ENCODE measurements around the gene ASTE1.
"Not testable (repeated sequence)": the region's sequence is repeated elsewhere in the genome, so short reads cannot be mapped to it uniquely, and the experiment has no call there.

The ASTE1 gene

DNA sequence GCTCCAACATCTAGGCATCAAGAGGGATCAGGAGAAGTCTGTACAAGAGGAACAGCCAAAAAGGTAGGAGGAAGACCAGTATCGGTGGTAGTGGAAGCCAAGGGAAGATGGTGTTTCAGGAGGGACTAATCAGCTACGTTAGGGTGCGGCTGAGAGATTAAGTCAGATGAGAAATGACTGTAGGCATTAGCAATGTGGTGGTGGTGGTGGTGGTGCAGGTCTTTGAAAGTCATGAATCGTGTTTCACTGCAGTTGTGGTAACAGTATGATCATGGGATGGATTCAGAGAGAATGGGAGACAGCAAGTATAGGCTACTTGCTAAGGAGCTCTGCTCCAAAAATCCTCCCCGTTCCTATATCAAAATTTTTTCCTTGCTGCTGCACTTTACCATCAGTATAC is 35.5 kb downstream of the ASTE1 start:
- no peak for DNase-seq
- TF ChIP-seq POLR2A (IDR thresholded peaks at IDR 0.05; ENCODE audit: low read length) (no peak), GATA1 (IDR thresholded peaks at IDR 0.05; ENCODE audit: low read depth, low read length) (no peak)

DNA sequence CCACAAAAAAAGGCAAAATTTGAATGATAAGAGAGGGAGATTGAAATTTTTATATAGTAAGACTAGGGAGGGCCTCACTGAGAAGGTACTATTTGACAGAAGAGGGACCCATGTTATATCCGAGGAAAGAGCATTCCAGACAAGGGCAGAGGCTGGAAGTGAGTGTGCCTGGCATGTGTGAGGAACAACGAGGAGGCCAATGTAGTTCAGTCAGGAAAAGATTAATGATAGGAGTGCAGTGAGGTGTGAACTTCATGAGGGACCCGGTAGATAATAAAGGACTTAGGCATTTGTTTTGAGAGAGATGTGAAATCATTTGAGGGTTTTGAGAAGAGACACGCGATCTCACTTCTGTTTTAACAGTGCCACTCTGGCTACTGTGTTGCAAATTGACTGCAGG is 36.3 kb downstream of the ASTE1 start:
- no peak for DNase-seq
- TF ChIP-seq GATA1 (IDR thresholded peaks at IDR 0.05; ENCODE audit: low read depth, low read length) (no peak), POLR2A (IDR thresholded peaks at IDR 0.05; ENCODE audit: low read length) (no peak)

DNA sequence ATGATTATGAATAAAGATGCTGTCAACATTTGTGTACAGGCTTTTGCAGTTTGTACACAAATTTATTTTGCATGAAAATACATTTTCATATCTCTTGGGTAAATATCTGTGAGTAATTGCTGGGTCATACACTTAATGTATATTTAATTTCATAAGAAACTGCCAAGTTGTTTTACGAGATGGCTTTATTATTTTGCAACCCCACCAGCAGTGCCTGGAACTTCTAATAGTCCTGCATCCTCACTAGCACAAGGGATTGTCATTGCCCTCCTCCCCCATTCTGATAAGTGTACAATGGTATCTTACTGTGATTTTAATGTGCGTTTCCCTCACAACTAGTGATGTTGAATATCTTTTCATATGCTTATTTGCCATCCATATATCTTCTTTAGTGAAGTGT is 45.2 kb downstream of the ASTE1 start:
- DNase-seq, result no peak
- TF ChIP-seq POLR2A (IDR thresholded peaks at IDR 0.05; ENCODE audit: low read length) (no peak), GATA1 (IDR thresholded peaks at IDR 0.05; ENCODE audit: low read depth, low read length) (no peak)

DNA sequence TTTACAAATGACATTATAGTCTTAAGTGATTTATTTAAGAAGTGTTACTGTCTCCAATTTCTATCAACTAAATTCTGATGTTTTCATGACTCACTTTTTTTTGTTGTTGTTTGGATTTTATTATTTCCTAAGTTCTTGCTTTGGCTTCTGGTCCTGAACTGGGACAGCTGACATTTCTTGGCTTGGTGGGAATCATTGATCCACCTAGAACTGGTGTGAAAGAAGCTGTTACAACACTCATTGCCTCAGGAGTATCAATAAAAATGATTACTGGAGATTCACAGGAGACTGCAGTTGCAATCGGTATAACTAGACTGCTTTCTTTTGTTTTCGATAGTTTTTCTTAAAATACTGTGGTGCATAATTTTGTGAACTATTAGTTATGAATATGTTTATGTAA is 47.5 kb downstream of the ASTE1 start:
- DNase-seq, result no peak
- TF ChIP-seq GATA1 (IDR thresholded peaks at IDR 0.05; ENCODE audit: low read depth, low read length) (no peak), POLR2A (IDR thresholded peaks at IDR 0.05; ENCODE audit: low read length) (no peak)

DNA sequence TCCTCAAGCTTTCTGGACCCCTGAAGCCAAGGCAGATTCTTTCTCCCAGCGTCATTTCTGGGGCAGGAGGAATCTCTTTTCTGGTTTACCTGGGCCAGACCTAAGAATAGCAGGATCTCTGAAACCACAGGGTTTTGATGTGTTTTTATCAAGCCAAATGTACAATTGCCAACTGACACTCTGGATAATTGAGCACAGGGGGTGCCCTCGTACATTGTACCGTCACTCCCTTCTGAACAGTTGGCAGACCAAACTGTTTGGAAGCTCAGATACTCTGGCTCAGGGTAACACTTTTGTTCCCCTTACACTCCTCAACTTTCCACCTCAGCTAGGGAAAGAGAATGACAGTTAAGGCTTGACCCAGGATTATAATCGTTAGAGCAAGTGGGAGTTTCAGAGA is 49.9 kb downstream of the ASTE1 start:
- no peak for DNase-seq
- TF ChIP-seq GATA1 (IDR thresholded peaks at IDR 0.05; ENCODE audit: low read depth, low read length) (no peak), POLR2A (IDR thresholded peaks at IDR 0.05; ENCODE audit: low read length) (no peak)

DNA sequence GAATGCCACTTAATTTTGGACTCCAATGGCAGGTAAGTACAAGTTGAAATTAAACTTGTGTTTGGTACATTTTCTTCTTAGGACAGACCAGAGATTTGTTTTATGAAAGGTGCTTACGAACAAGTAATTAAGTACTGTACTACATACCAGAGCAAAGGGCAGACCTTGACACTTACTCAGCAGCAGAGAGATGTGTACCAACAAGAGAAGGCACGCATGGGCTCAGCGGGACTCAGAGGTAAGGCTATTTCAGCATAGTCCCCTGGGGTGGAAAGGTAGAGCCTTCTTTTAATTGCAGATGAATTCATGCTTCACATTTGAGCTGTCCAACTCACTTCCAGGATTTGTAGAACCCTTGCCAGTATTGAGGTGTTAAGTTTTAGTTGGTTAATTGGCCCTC is 51.4 kb downstream of the ASTE1 start:
- DNase-seq, result no peak
- TF ChIP-seq POLR2A (IDR thresholded peaks at IDR 0.05; ENCODE audit: low read length), result no peak
- TF ChIP-seq GATA1 (IDR thresholded peaks at IDR 0.05; ENCODE audit: low read depth, low read length), result no peak

DNA sequence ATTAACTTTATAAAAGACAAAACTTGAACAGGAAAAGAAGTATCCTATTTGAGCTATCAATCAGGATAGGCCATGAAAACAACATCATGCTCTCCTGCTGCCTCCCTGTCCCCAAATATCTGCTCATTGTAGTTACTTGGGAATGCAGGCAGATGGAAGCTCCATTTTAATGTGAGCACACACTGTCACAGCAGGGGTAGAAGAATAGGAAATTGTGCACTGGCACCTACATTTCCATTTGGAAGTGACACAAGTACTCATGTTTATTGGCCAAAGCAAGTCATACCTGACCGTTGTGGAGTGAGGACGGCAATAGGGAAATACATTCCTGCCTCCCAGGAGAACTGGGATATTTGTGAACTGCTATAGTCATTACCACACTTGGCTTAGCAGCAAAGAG is 52.4 kb downstream of the ASTE1 start:
- no peak for DNase-seq
- TF ChIP-seq POLR2A (IDR thresholded peaks at IDR 0.05; ENCODE audit: low read length) (no peak), GATA1 (IDR thresholded peaks at IDR 0.05; ENCODE audit: low read depth, low read length) (no peak)

DNA sequence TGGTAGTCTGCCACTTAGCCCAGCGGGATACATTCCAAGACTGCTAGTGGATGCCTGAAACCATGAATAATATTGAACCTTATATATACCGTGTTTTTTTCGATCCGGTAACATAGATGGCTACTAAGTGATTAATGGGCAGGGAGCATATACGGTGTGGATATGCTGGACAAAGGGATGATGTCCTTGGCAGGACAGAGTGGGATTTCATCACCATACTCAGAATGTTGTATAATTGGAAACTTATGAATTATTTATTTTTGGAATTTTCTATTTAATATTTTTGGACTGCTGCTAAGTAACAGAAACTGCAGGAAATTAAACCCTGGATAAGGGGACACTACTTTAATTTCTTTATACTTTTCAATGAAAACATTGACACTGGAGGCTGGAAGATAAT is 53.2 kb downstream of the ASTE1 start:
- no peak for TF ChIP-seq POLR2A (IDR thresholded peaks at IDR 0.05; ENCODE audit: low read length)
- TF ChIP-seq GATA1 (IDR thresholded peaks at IDR 0.05; ENCODE audit: low read depth, low read length), result no peak
- no peak for DNase-seq

DNA sequence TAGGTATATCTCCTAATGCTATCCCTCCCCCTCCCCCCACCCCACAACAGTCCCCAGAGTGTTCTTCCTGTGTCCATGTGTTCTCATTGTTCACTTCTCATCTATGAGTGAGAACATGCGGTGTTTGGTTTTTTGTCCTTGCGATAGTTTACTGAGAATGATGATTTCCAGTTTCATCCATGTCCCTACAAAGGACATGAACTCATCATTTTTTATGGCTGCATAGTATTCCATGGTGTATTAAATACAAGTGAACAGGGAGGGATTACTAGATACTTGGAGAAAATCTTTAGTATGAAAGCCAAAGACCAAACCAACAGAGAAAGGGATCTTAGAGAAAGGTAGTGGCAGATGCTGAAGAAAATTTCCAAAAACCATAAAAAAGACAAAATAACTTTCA is 54.0 kb downstream of the ASTE1 start:
- DNase-seq, result not testable (repeated sequence)

DNA sequence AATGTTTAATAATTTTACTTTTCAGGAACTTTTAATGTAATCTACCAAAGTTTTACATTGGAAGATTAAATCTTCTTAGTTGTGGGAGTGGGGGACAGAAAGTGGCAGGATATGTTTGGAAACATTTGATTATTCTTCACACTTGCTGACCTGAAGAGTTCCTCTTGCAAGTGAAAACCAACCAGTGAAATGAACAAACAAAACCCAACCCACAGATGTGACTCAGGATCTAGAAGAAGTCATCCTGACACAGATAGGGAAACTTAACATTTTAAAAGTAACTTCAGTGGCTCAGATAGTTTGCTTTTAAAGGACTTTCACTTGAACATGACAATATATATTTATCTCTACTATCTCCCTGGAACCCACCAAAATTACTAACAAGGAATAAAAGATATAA is 55.4 kb downstream of the ASTE1 start:
- no peak for DNase-seq
- TF ChIP-seq GATA1 (IDR thresholded peaks at IDR 0.05; ENCODE audit: low read depth, low read length), result no peak
- TF ChIP-seq POLR2A (IDR thresholded peaks at IDR 0.05; ENCODE audit: low read length), result no peak

DNA sequence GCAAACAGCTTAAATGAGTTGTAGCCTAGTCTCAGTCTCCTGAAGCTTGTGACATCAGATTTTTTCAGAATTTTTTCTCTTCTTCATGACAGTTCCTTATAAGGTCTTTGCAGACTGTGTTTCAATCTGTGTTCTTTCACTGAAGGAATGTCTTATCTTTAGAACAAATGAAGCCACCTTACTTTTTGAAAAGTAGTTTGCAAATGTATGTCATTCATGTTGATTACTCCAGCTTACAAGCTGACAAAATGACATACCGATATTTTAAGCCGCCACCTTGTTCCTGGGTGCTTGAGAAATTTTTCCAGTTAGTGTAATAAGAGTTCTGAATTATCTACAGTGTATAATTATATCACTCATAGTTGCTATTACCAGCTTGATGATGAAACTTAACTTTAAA is 57.0 kb downstream of the ASTE1 start:
- DNase-seq, result no peak
- TF ChIP-seq POLR2A (IDR thresholded peaks at IDR 0.05; ENCODE audit: low read length) (no peak), GATA1 (IDR thresholded peaks at IDR 0.05; ENCODE audit: low read depth, low read length) (no peak)

DNA sequence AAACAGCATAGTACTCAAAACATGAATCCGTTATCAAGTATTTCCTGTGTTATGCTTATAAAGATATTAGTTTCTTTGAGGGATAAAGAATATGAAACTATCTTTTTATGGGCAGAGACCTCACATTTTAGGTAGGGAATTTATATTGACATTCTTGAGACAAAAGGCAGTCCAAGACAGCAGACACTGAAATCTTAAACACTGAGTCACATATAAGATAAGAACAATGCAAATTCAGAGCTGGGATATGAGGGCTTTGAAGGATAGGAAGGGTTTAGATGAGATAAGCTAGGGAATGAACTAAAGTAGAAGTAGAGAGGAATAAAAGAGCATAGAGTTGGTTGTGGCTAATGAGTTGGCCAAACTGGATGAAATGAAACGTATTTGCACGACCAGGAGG is 58.4 kb downstream of the ASTE1 start:
- no peak for DNase-seq
- no peak for TF ChIP-seq GATA1 (IDR thresholded peaks at IDR 0.05; ENCODE audit: low read depth, low read length)

DNA sequence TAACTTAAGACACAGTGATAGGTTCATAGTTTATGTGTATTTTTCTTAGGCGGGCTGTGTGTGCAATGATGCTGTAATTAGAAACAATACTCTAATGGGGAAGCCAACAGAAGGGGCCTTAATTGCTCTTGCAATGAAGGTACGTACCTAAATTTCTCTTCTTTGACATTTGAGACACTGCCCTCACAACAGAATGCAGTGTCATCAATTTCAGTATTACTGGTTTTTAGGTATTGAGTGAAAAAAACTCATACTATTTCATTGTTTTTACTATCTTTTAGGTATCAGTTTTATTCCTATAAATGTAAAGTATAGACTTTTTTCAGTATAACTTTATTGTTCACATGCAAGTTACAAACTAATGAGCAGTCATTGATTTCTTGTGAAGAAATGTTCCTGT is 59.3 kb downstream of the ASTE1 start:
- DNase-seq, result no peak
- TF ChIP-seq POLR2A (IDR thresholded peaks at IDR 0.05; ENCODE audit: low read length) (no peak), GATA1 (IDR thresholded peaks at IDR 0.05; ENCODE audit: low read depth, low read length) (no peak)

DNA sequence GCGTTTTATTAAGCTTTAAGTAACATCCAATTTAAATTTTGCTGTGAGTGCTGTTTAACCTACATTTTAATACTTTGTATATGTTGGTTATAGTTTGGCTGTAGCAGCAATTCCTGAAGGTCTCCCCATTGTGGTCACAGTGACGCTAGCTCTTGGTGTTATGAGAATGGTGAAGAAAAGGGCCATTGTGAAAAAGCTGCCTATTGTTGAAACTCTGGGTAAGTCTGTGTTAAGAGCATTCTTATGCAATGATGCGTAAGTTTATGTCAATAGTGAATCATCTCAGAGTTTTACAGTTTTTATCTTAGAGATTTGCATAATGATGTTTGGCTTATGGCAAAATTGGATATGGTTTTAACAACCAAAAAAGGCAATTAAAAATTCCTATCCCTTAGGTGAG is 62.7 kb downstream of the ASTE1 start:
- TF ChIP-seq POLR2A (IDR thresholded peaks at IDR 0.05; ENCODE audit: low read length) (no peak), GATA1 (IDR thresholded peaks at IDR 0.05; ENCODE audit: low read depth, low read length) (no peak)
- DNase-seq, result no peak
